Natural killer cell treated with Interleukin-12 subunit alpha and Interleukin-12 subunit beta and Interleukin-15 and Interleukin-18, amount 100 ng/mL, for 72 hours (primary cell): ENCODE results near the gene ZXDC. TPM values are rescaled to one million over a fixed set of nuclear protein-coding genes. Genes with fewer than 3 reads are reported as not detected.

ENCODE experiments used
- ATAC-seq, 2 donors: fragments of 150-1000 bp; cut with Tn5 transposase in 1 of 2; sonication (Bioruptor Pico), chemical (Tn5 transposase) in 1 of 2; 2 replicates each; pipeline ENCODE4 v1.10.0; 2021
- DNase-seq: peaks from one replicate; pipeline ENCODE4 v3.0.0; 2022; ENCODE audit warnings: low spot score
- H3K27ac Mint-ChIP-seq, 2 donors: 1 replicate in 1 of 2; 2 replicates in 1 of 2; pipeline ENCODE4 v1.8.0; 2022; ENCODE audit warnings: mixed read lengths in 2 of 2, mild to moderate bottlenecking in 1 of 2, moderate library complexity in 1 of 2
- H3K27me3 Mint-ChIP-seq, 2 donors: 1 replicate in 1 of 2; 2 replicates in 1 of 2; pipeline ENCODE4 v1.8.0; 2022; ENCODE audit warnings: mixed read lengths in 2 of 2
- H3K36me3 Mint-ChIP-seq: one replicate; pipeline ENCODE4 v1.8.0; 2022; ENCODE audit warnings: mixed read lengths
- H3K4me1 Mint-ChIP-seq, 2 donors: 1 replicate in 1 of 2; 2 replicates in 1 of 2; pipeline ENCODE4 v1.8.0; 2022; ENCODE audit warnings: low read depth in 2 of 2, mixed read lengths in 2 of 2, mild to moderate bottlenecking in 1 of 2
- H3K4me3 Mint-ChIP-seq: one replicate; pipeline ENCODE4 v1.8.0; 2022; ENCODE audit warnings: mixed read lengths
- H3K9me3 Mint-ChIP-seq: 2 replicates; pipeline ENCODE4 v1.8.0; 2022; ENCODE audit warnings: mixed read lengths
- total RNA-seq, 2 donors: library from RNA; stranded (reverse); gene quantifications; one replicate each; pipeline ENCODE4 v1.2.3, GENCODE V29; 2022

Gene ZXDC
- total RNA-seq, result 10 to 100 TPM; 34.3 to 49.2 TPM

- ATAC-seq (peak; percentile 92 to 95), DNase-seq (peak; percentile 97)
- Mint-ChIP-seq H3K27ac (peak within 1 kb of the TSS; percentile 64 to 73), H3K36me3 (no peaks in the 10 kb centered on the region), H3K4me1 (peaks cover 37 to 42% of the 10 kb centered on the region in 2 donors), H3K4me3 (peak within 1 kb of the TSS; percentile 93), H3K9me3 (no peaks in the 10 kb centered on the region), H3K27me3 (no peaks in the 10 kb centered on the region)
These were observed at the start of gene ZXDC for GRCh38 chr3:126475413-126476114. Gene ZXDC, minus strand, starts transcription at chr3:126475891. Its CDS starts 26 bp downstream, at chr3:126475865.

- peaks cover 9 to 14% of the 10 kb centered on the region in 2 donors for H3K27me3 Mint-ChIP-seq
- ATAC-seq (no peak), DNase-seq (no peak)
- no peaks in the 10 kb centered on the region for H3K9me3 Mint-ChIP-seq
- no peak overlapping the region for H3K27ac Mint-ChIP-seq
- H3K4me3 Mint-ChIP-seq, result no peak overlapping the region
- H3K4me1 Mint-ChIP-seq, result peaks cover 18 to 23% of the 10 kb centered on the region in 2 donors
- no peaks in the 10 kb centered on the region for H3K36me3 Mint-ChIP-seq
These were observed 49.6 kb upstream of the ZXDC start for GRCh38 chr3:126525091-126525852.

GRCh38 chr3:126524429-126524988 lies 48.8 kb upstream of the ZXDC start:
- Mint-ChIP-seq H3K36me3 (no peaks in the 10 kb centered on the region), H3K4me3 (no peak overlapping the region), H3K27ac (no peak overlapping the region), H3K4me1 (peaks cover 15 to 20% of the 10 kb centered on the region in 2 donors), H3K27me3 (peaks cover 9 to 14% of the 10 kb centered on the region in 2 donors), H3K9me3 (no peaks in the 10 kb centered on the region)
- no peak for DNase-seq
- peak; percentile 21 to 46 for ATAC-seq

GRCh38 chr3:126523745-126524428 lies 48.2 kb upstream of the ZXDC start, which contains the start of gene CHST13:
Gene CHST13, plus strand, starts transcription at chr3:126524155. Its CDS starts 178 bp downstream, at chr3:126524333.
- peaks cover 9 to 14% of the 10 kb centered on the region in 2 donors for H3K4me1 Mint-ChIP-seq
- no peaks in the 10 kb centered on the region for H3K36me3 Mint-ChIP-seq
- no peaks in the 10 kb centered on the region for H3K9me3 Mint-ChIP-seq
- DNase-seq, result no peak
- H3K27ac Mint-ChIP-seq, result no peak within 1 kb of the TSS
- H3K4me3 Mint-ChIP-seq, result no peak within 1 kb of the TSS
- peaks cover 9 to 14% of the 10 kb centered on the region in 2 donors for H3K27me3 Mint-ChIP-seq
- ATAC-seq, result peak; percentile 72 to 82

- Mint-ChIP-seq H3K9me3 (no peaks in the 10 kb centered on the region), H3K4me1 (peaks cover 0 to 5% of the 10 kb centered on the region in 2 donors), H3K4me3 (no peak overlapping the region), H3K27ac (peak overlapping the region in 1 of 2 donors; percentile 42), H3K36me3 (no peaks in the 10 kb centered on the region), H3K27me3 (peaks cover 9 to 14% of the 10 kb centered on the region in 2 donors)
- ATAC-seq, result no peak
- peak; percentile 73 for DNase-seq
These were observed 46.7 kb upstream of the ZXDC start for GRCh38 chr3:126522363-126522788.

GRCh38 chr3:126521122-126521891 lies 45.6 kb upstream of the ZXDC start:
- ATAC-seq (no peak), DNase-seq (no peak)
- Mint-ChIP-seq H3K9me3 (no peaks in the 10 kb centered on the region), H3K36me3 (no peaks in the 10 kb centered on the region), H3K4me1 (peaks cover 0 to 5% of the 10 kb centered on the region in 2 donors), H3K27ac (no peak overlapping the region), H3K4me3 (no peak overlapping the region), H3K27me3 (peaks cover 9 to 17% of the 10 kb centered on the region in 2 donors)

GRCh38 chr3:126519506-126520455 lies 44.1 kb upstream of the ZXDC start:
- peaks cover 9 to 17% of the 10 kb centered on the region in 2 donors for H3K27me3 Mint-ChIP-seq
- H3K4me3 Mint-ChIP-seq, result no peak overlapping the region
- H3K36me3 Mint-ChIP-seq, result no peaks in the 10 kb centered on the region
- no peaks in the 10 kb centered on the region for H3K9me3 Mint-ChIP-seq
- DNase-seq (no peak), ATAC-seq (no peak)
- H3K4me1 Mint-ChIP-seq, result peaks cover 0 to 5% of the 10 kb centered on the region in 2 donors
- no peak overlapping the region for H3K27ac Mint-ChIP-seq

GRCh38 chr3:126518779-126519177 lies 43.1 kb upstream of the ZXDC start:
- H3K36me3 Mint-ChIP-seq, result no peaks in the 10 kb centered on the region
- no peak overlapping the region for H3K27ac Mint-ChIP-seq
- ATAC-seq (no peak), DNase-seq (no peak)
- H3K4me1 Mint-ChIP-seq, result peaks cover 0 to 5% of the 10 kb centered on the region in 2 donors
- no peaks in the 10 kb centered on the region for H3K9me3 Mint-ChIP-seq
- H3K27me3 Mint-ChIP-seq, result peaks cover 9 to 17% of the 10 kb centered on the region in 2 donors
- H3K4me3 Mint-ChIP-seq, result no peak overlapping the region

- Mint-ChIP-seq H3K27me3 (peaks cover 9 to 16% of the 10 kb centered on the region in 2 donors), H3K4me1 (peaks cover 0 to 5% of the 10 kb centered on the region in 2 donors), H3K36me3 (no peaks in the 10 kb centered on the region), H3K4me3 (no peak overlapping the region), H3K27ac (no peak overlapping the region), H3K9me3 (no peaks in the 10 kb centered on the region)
- DNase-seq (no peak), ATAC-seq (no peak)
These were observed 42.5 kb upstream of the ZXDC start for GRCh38 chr3:126517986-126518778.

- no peaks in the 10 kb centered on the region for H3K9me3 Mint-ChIP-seq
- no peaks in the 10 kb centered on the region for H3K36me3 Mint-ChIP-seq
- no peak within 1 kb of the TSS for H3K4me3 Mint-ChIP-seq
- DNase-seq (no peak), ATAC-seq (peak in 1 of 2 donors; percentile 3)
- peaks cover 6 to 12% of the 10 kb centered on the region in 2 donors for H3K27me3 Mint-ChIP-seq
- peaks cover 0 to 5% of the 10 kb centered on the region in 2 donors for H3K4me1 Mint-ChIP-seq
- H3K27ac Mint-ChIP-seq, result no peak within 1 kb of the TSS
These were observed 41.7 kb upstream of the ZXDC start, which contains the start of gene UROC1 for GRCh38 chr3:126517291-126517951. Gene UROC1, minus strand, starts transcription at chr3:126517773. Its CDS starts 54 bp downstream, at chr3:126517719.

GRCh38 chr3:126516936-126517290 lies 41.2 kb upstream of the ZXDC start:
- H3K27ac Mint-ChIP-seq, result no peak overlapping the region
- no peak for DNase-seq
- H3K36me3 Mint-ChIP-seq, result no peaks in the 10 kb centered on the region
- ATAC-seq, result no peak
- no peaks in the 10 kb centered on the region for H3K9me3 Mint-ChIP-seq
- H3K4me3 Mint-ChIP-seq, result no peak overlapping the region
- H3K27me3 Mint-ChIP-seq, result peaks cover under 1 to 6% of the 10 kb centered on the region in 2 donors
- H3K4me1 Mint-ChIP-seq, result no peaks in the 10 kb centered on the region
